ENCODE data around the gene ATAD3B. TPM values are rescaled to one million over a fixed set of nuclear protein-coding genes. Genes with fewer than 3 reads are reported as not detected.
"Not testable (repeated sequence)": the region's sequence is repeated elsewhere in the genome, so short reads cannot be mapped to it uniquely, and the experiment has no call there.

ATAD3B gene
- total RNA-seq, 1 donor from 2014 or later, result 8.3 TPM

- peaks cover 5% of the 10 kb centered on the region for H3K27me3 ChIP-seq (ENCODE audit: low read depth)
- peaks cover 32% of the 10 kb centered on the region for H3K4me1 ChIP-seq
- TF ChIP-seq, protein P1, sequence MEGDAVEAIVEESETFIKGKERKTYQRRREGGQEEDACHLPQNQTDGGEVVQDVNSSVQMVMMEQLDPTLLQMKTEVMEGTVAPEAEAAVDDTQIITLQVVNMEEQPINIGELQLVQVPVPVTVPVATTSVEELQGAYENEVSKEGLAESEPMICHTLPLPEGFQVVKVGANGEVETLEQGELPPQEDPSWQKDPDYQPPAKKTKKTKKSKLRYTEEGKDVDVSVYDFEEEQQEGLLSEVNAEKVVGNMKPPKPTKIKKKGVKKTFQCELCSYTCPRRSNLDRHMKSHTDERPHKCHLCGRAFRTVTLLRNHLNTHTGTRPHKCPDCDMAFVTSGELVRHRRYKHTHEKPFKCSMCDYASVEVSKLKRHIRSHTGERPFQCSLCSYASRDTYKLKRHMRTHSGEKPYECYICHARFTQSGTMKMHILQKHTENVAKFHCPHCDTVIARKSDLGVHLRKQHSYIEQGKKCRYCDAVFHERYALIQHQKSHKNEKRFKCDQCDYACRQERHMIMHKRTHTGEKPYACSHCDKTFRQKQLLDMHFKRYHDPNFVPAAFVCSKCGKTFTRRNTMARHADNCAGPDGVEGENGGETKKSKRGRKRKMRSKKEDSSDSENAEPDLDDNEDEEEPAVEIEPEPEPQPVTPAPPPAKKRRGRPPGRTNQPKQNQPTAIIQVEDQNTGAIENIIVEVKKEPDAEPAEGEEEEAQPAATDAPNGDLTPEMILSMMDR (IDR thresholded peaks at IDR 0.05; ENCODE audit: borderline replicate concordance), result peak; percentile 96
- no peaks in the 10 kb centered on the region for H3K9me3 ChIP-seq (replicated peaks)
- intact Hi-C loops (cut with micrococcal nuclease), result no loop called here
- no peak overlapping the region for H3K4me3 ChIP-seq
- no peaks in the 10 kb centered on the region for H3K36me3 ChIP-seq
- H3K27ac ChIP-seq (replicated peaks), result no peak overlapping the region
- peak; percentile 43 for DNase-seq
Measured at GRCh38 chr1:1441002-1441888, 30.3 kb upstream of the ATAD3B start.

- Histone ChIP-seq H3K27me3 (ENCODE audit: low read depth) (no peaks in the 10 kb centered on the region), H3K27ac (replicated peaks) (no peak overlapping the region), H3K4me1 (peaks cover 22% of the 10 kb centered on the region), H3K4me3 (no peak overlapping the region), H3K36me3 (no peaks in the 10 kb centered on the region), H3K9me3 (replicated peaks) (no peaks in the 10 kb centered on the region)
- DNase-seq, result no peak
- intact Hi-C loops (cut with micrococcal nuclease), result no loop called here
- TF ChIP-seq, protein P1 (IDR thresholded peaks at IDR 0.05; ENCODE audit: borderline replicate concordance), result no peak
Measured at GRCh38 chr1:1442069-1442770, 29.3 kb upstream of the ATAD3B start.

DNA sequence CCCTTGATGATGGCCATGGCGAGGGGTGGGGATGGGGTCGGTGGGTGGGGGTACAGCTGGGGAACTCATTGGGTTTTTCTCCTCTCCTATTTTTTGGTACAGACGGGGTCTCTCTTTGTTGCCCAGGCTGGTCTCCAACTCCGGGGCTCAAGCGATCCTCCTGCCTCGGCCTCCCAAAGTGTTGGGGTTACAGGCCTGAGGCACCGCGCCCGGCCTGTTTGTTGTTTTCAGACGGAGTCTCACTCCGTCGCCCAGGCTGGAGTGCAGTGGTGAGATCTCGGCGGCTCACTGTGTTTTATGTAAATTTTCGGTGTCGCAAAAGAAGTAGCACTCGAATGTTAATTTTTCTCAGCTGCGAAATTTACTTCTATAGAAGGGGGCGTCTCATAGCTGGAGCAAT, 24.9 kb upstream of the ATAD3B start:
- H3K4me1 ChIP-seq; intact Hi-C loops (cut with micrococcal nuclease); H3K9me3 ChIP-seq (replicated peaks); H3K4me3 ChIP-seq; H3K36me3 ChIP-seq; H3K27ac ChIP-seq (replicated peaks); DNase-seq; H3K27me3 ChIP-seq (ENCODE audit: low read depth): not testable (repeated sequence)

DNA sequence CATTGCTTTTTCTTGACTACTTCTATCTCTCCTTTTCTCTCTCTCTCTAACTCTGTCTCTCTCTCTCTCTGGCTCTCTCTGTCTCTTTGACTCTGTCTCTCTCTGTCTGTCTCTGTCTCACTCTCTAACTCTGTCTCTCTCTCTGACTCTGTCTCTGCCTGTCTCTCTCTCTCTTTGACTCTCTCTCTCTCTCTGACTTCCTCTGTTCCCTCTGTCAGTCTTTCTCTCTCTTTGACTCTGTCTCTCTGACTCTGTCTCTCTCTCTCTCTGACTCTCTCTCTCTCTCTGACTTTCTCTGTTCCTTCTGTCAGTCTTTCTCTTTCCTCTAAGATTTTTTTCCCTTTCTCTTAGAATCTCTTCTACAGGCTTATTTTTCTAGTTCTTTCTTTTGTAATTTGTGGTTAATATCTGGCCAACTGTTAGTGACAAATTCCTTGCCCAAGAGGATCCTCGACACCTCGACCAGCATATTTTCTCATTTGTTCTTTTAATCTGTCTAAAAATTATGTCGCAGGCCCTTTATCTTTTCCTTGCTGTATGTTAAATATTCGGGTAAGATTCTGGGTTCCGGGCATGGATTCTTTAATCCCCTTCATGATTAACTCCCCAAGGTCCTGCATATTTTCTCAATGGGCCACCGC, 22.3 kb upstream of the ATAD3B start, which contains the start of gene ATAD3C:
Gene ATAD3C (plus strand): TSS at position 591 of the 641 bp plus-strand sequence. CDS start 995 bp downstream, outside the sequence.
- Histone ChIP-seq H3K36me3 (no peaks in the 10 kb centered on the region), H3K27ac (replicated peaks) (no peak within 1 kb of the TSS), H3K4me1 (no peaks in the 10 kb centered on the region), H3K4me3 (no peak within 1 kb of the TSS), H3K27me3 (ENCODE audit: low read depth) (no peaks in the 10 kb centered on the region), H3K9me3 (replicated peaks) (no peaks in the 10 kb centered on the region)
- TF ChIP-seq, protein P1 (IDR thresholded peaks at IDR 0.05; ENCODE audit: borderline replicate concordance), result no peak
- intact Hi-C loops (cut with micrococcal nuclease), result no loop called here
- no peak for DNase-seq

DNA sequence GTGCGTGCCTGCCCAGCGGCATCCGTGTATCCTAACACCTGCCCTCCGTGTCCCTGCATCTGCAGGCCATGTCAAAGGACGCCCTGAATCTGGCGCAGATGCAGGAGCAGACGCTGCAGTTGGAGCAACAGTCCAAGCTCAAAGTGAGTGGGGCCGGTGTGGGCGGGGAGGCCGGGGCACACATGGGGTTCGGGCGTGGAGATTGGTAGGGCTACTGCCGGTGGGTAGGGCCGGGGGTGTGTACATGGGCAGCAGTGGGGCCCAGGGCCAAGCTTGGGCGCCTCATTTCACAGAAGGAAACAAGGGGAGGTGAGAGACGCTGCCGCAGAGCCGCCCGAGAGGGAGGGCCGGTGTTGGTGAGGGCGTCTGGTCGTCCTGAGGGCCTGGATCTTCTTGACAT, 20.9 kb upstream of the ATAD3B start:
- H3K27me3 ChIP-seq (ENCODE audit: low read depth); H3K36me3 ChIP-seq; DNase-seq; H3K9me3 ChIP-seq (replicated peaks); H3K4me1 ChIP-seq; H3K27ac ChIP-seq (replicated peaks); H3K4me3 ChIP-seq; intact Hi-C loops (cut with micrococcal nuclease): not testable (repeated sequence)

DNA sequence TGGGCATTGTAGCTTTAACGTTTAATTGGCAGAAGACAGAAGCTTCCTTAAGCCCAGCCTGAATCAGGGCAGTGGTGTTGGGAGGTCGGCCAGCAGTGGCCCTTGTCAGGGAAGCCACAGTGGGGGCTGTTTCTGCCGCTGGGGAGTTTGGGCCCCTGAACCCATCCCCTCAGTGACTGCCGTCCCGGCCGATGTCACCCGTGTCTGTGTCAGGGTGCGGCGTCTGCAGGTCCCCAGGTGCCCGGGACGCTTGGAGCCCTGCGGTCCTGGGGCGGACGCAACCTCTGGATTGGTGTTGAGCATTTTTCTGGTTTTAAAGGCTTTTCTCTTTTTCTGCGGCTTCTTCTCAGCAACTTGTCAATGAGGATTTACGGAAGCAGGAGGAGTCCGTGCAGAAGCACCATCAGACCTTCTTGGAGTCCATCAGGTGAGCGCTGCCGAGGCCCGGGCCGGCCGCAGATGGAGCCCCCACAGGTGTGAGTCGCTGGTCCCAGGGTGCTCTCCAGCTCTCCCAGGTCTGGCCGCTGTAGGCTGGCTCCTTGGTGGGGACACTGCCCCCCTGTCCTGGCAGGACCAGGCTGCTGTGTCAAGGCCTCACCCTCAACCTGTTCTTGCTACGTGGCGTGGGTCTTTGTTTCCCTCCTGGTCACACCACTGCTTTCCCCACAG, 19.7 kb upstream of the ATAD3B start:
- Histone ChIP-seq H3K36me3 (no peaks in the 10 kb centered on the region), H3K27me3 (ENCODE audit: low read depth) (no peaks in the 10 kb centered on the region), H3K27ac (replicated peaks) (no peak overlapping the region), H3K9me3 (replicated peaks) (no peaks in the 10 kb centered on the region), H3K4me3 (no peak overlapping the region), H3K4me1 (no peaks in the 10 kb centered on the region)
- TF ChIP-seq, protein P1 (IDR thresholded peaks at IDR 0.05; ENCODE audit: borderline replicate concordance), result no peak
- intact Hi-C loops (cut with micrococcal nuclease), result no loop called here
- DNase-seq, result no peak

- H3K9me3 ChIP-seq (replicated peaks), result not testable (repeated sequence)
Measured at GRCh38 chr1:1452365-1452739, 19.2 kb upstream of the ATAD3B start.

More at GRCh38 chr1:1452365-1452739, 19.2 kb upstream of the ATAD3B start:
- H3K4me1 ChIP-seq; H3K27ac ChIP-seq (replicated peaks); intact Hi-C loops (cut with micrococcal nuclease); DNase-seq; H3K36me3 ChIP-seq; H3K27me3 ChIP-seq (ENCODE audit: low read depth); H3K4me3 ChIP-seq: not testable (repeated sequence)
